Fibroblast of the aortic adventitia (primary cell): ENCODE measurements around the gene GNAS-AS1. TPM values are rescaled to one million over a fixed set of nuclear protein-coding genes. Genes with fewer than 3 reads are reported as not detected.
A peak's percentile ranks its signal among the peaks of the same experiment; 100 is the strongest.

Experiments used
- DNase-seq: peaks from one replicate; pipeline ENCODE4 v3.0.0-alpha.2; 2010; ENCODE audit warnings: low read depth
- H3K4me3 ChIP-seq: 2 replicates; pipeline ENCODE4 v1.5.1; 2011; ENCODE audit warnings: low read depth, mild to moderate bottlenecking, control low read depth, low read length, moderate library complexity
- total RNA-seq: library from RNA; depleted of rRNA; stranded (reverse); fragments of >200 nt; gene quantifications from 2 replicates; pipeline ENCODE4 v1.2.3, GENCODE V29; 2012; ENCODE audit warnings: low replicate concordance
- TF ChIP-seq, protein P1 (sequence below): IDR thresholded peaks from 2 replicates; pipeline ENCODE4 v1.5.1; 2011; ENCODE audit warnings: mild to moderate bottlenecking, low read length, control low read depth, inconsistent platforms; ENCODE audit not compliant: insufficient read depth

GNAS-AS1 gene
- total RNA-seq, 1 donor: 0.81 TPM

DNA sequence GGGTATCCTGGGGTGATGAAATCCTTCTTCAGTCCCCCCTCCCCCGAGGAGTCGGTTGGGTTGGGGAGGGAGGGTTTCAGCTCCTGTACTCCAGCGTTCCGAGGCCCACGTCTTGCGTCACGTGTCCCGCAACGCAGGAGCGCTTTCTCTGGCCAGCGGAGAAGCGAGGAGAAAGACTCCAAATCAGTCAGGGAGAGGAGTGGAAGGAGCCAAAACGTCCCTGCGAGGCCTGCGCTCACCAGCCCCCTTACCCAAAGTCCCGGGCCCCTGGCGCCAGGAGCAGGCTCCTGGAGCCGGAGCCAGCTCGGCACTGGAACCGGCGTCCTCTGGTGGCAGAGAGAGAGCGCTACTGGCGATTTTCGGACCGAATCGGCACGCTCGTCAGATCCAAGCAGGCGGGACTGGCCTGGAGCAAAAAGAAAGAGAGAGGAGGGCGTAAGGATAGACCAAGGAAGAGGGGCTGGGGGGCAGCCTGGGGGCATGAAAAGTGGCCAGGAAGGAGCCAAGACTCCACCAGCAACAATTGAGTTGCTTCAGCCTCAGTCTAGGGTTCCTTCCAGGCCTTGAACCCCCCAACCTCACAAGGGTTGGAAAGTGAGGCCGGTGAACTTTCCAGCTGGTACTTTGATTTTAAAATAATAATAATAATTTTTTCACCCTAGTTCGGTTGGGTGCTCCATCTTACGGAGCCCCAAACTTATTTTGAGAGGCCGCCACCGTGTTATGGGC is 2.0 kb upstream of the GNAS-AS1 start, which contains the start of gene GNAS:
GNAS (plus strand) TSS at position 174 of the 729 bp plus-strand sequence.
- TF ChIP-seq, protein P1, sequence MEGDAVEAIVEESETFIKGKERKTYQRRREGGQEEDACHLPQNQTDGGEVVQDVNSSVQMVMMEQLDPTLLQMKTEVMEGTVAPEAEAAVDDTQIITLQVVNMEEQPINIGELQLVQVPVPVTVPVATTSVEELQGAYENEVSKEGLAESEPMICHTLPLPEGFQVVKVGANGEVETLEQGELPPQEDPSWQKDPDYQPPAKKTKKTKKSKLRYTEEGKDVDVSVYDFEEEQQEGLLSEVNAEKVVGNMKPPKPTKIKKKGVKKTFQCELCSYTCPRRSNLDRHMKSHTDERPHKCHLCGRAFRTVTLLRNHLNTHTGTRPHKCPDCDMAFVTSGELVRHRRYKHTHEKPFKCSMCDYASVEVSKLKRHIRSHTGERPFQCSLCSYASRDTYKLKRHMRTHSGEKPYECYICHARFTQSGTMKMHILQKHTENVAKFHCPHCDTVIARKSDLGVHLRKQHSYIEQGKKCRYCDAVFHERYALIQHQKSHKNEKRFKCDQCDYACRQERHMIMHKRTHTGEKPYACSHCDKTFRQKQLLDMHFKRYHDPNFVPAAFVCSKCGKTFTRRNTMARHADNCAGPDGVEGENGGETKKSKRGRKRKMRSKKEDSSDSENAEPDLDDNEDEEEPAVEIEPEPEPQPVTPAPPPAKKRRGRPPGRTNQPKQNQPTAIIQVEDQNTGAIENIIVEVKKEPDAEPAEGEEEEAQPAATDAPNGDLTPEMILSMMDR: peak; percentile 83
- DNase-seq: peak; percentile 64
- peak within 1 kb of the TSS; percentile 77 for H3K4me3 ChIP-seq

DNA sequence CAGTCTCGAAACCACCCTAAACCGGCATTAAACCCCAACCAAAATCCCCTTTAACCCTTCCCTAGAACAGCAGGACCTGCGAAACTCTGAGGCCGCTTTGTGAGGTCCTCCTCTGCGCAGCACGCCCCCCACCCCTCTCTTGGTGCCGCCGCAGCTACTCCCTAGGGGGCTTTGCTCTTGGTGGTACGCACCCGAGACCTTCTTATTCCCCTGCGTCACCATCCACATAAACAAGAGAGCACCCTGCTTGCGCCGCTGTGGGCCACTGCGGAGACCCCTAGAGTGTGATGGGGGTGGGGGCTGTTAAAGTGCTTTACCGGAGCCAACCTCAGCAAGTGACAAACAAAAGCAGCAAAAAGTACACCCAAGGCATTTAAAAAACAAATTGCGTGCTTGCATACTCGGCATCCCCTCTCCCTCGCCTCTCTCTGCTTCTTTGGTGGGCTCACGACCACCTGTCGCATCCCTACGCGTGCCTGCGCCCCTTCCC is 1.3 kb upstream of the GNAS-AS1 start:
- TF ChIP-seq, protein P1: no peak
- no peak for DNase-seq
- H3K4me3 ChIP-seq: peak overlapping the region; percentile 77

DNA sequence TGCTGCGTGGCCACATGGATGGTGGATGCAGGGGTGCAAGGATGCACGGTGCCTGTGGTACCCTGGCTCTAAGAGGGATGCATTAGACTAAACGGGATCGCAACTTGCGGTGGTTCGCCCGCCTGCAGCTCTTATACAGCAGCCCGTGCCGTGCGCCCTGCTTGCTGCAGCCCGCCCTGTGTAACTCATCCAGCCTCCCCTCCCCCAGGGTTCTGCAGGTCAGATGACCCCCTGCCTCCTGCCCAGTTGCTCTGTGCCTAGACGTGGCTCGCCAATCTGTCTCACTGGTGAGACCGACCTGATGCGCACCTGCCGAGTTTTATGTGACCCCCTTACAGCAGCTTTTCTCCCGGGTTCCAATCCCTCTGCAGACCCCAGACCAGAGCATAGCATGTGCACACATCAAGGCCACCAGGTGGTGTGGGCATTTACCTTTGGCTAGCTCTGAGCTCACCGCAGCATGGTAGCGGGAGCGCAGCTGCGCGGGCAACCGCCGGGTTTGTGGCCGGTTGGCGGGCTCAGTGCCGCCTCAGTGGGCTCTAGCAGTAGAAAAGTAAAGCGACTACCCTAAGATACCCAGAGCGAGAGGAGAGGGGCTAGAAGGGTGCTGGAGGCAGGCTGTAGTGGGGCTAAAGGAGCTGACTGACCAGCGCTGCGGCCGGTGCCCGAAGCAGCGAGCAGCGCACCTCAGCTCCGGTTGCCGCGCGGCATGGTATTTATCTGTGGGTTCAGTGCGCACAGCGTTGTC is 693 bp upstream of the GNAS-AS1 start:
- DNase-seq: no peak
- H3K4me3 ChIP-seq: peak overlapping the region; percentile 77
- TF ChIP-seq, protein P1: no peak

DNA sequence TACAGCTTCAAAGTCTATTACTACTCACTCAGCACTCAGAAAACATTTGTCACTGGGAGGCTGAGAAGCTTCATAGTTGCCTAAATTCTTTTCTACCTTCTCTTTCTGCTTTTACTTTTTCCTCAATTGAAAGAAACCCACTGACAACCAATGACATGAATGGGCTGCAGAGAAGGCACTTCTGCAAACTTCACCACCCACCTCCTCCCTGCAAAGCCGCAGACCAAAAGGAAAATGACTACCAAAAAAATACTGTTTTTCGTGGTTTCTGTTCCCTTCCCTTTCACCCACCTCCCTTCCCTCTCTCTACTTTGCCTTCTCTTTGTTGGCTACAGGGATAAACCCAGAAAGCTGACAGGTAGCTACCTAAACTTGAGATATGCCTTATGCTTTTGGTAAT is 3.2 kb downstream of the GNAS-AS1 start:
- no peak overlapping the region for H3K4me3 ChIP-seq
- no peak for DNase-seq
- TF ChIP-seq, protein P1: no peak

DNA sequence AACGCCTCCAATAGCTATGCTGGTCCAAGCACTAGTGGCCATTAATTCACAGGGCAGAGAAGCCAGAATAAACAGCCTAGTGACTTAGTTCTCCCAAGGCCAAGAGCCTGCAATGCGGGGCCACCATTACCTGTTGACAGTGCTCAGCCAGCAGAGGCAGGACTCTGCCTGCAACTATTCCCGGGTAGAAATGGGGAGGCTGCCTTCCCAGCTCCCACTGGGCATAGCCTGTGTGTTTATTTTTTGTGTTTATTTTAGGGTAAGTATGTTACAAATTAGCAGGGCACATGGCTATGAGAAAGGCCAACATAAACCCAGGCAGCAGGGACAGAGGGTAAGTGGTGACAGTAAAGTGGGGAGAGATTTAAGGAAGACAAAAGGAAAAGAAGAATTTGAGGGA is 5.0 kb downstream of the GNAS-AS1 start:
- TF ChIP-seq, protein P1: no peak
- no peak for DNase-seq
- H3K4me3 ChIP-seq: no peak overlapping the region

DNA sequence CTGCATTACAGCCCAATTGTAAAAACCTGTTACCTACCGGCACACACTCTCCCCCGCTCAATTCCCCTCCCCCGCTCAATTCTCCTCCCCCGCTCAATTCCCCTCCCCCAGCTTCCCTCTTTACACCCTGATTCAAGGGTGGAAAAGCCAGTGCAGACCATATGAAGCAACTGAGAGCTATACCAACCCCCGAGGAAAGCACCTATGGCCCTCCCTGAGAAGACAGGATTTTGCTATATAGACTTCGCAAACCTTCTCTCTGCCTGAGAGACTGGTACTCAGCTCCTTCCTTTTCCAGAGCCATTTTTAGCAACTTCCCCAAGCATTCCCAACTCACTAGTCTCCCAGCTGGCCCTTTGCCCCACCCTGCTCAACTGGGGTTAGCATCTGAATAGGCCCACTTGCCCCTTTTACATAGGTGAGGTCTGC is 7.6 kb downstream of the GNAS-AS1 start:
- TF ChIP-seq, protein P1: no peak
- no peak for DNase-seq
- H3K4me3 ChIP-seq: no peak overlapping the region
